ENCODE results near the gene AAGAB.

The AAGAB gene

DNA sequence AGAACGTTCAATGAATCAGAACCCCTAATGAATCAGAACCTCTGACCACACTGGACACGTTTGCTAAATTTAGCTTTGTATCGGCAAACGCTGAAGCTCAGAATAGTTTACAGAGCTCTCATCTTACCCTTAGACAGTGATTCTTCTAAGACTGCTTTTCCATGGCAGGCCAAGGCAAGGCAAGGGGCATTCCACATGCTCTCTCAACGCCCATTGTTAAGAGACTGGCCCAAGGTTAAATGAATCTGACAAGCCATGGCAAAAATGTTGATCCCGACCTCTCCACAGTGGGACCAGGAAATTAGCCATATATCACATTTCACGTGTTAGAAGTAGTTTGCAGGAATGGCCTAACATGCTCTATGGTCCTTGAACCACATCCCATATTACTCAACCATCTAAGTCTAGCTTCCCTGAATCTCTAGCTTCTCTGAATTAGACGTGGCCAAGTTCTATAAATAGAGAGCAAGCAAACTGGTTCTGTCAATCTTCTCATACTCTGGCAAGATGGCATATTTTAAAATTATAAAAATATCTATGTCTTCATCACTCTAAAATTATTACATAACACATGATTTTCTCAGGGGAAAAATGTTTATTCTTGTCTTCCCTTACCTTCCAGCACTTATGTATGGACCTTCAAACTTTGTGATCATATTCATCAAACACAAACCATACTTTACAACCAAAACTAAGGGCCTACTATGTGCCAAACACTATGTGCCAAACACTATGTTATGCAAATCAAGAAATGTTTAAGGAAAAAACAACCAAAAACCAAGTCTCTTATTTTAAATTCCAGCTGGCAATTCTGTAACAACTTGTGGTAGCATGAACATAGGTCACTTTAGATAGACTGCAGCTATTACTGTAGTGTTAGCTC is 54.3 kb downstream of the AAGAB start:
- no peak overlapping the region for H3K27ac ChIP-seq (replicated peaks)
- H3K27me3 ChIP-seq (ENCODE audit: insufficient read depth, poor library complexity, severe bottlenecking): no peaks in the 10 kb centered on the region
- no peak for DNase-seq (ENCODE audit: low read depth in 1 of 2, low spot score in 1 of 2)
- no peak overlapping the region for H3K4me3 ChIP-seq (replicated peaks; ENCODE audit: insufficient read depth, low read length)
- TF ChIP-seq REST (IDR thresholded peaks at IDR 0.05; ENCODE audit: insufficient replicate concordance, low read depth) (no peak), GABPA (IDR thresholded peaks at IDR 0.05; ENCODE audit: low read depth) (no peak), CTCF (IDR thresholded peaks at IDR 0.05; ENCODE audit: insufficient read depth, low read length) (no peak), SPI1 (IDR thresholded peaks at IDR 0.05; ENCODE audit: borderline replicate concordance, low read depth) (no peak), POLR2AphosphoS5 (IDR thresholded peaks at IDR 0.05; ENCODE audit: low read depth) (no peak)

- no peak overlapping the region for H3K27ac ChIP-seq (replicated peaks)
- no peak for DNase-seq (ENCODE audit: low read depth in 1 of 2, low spot score in 1 of 2)
- no peak for TF ChIP-seq POLR2AphosphoS5 (IDR thresholded peaks at IDR 0.05; ENCODE audit: low read depth)
- TF ChIP-seq SPI1 (IDR thresholded peaks at IDR 0.05; ENCODE audit: borderline replicate concordance, low read depth): no peak
- TF ChIP-seq GABPA (IDR thresholded peaks at IDR 0.05; ENCODE audit: low read depth): no peak
- TF ChIP-seq REST (IDR thresholded peaks at IDR 0.05; ENCODE audit: insufficient replicate concordance, low read depth): no peak
- no peak for TF ChIP-seq CTCF (IDR thresholded peaks at IDR 0.05; ENCODE audit: insufficient read depth, low read length)
- no peak overlapping the region for H3K4me3 ChIP-seq (replicated peaks; ENCODE audit: insufficient read depth, low read length)
- H3K27me3 ChIP-seq (ENCODE audit: insufficient read depth, poor library complexity, severe bottlenecking): no peaks in the 10 kb centered on the region
Observed at GRCh38 chr15:67199391-67199790, 55.1 kb downstream of the AAGAB start.

DNA sequence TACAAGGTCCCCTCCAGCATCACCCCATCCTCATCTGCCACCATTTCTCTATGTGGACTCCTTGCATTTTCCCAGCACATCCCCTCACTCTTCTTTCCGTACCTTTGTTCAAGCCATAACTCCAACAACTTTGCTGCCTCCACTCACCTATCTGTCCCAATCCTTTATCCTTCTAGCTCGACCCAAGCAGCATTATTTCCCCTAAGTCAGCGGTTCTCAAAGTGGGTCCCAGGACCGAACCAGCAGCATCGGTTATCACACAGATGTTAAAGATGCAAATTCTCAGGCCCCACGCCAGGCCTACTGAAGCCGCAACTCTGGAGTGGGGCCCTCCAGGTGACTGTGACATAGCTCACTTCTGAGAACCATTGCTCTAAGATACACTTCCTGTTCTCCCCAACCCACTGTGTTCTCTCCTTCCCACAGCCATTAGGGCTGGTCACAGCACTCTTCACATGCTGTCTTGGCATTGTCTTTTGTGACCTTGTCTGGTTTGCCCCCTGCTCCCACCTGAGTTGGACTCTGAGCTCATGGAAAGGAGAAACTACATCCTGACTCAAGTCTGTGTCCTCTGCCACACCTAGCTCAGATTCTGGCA is 56.2 kb downstream of the AAGAB start:
- H3K27me3 ChIP-seq (ENCODE audit: insufficient read depth, poor library complexity, severe bottlenecking): no peaks in the 10 kb centered on the region
- TF ChIP-seq GABPA (IDR thresholded peaks at IDR 0.05; ENCODE audit: low read depth) (no peak), POLR2AphosphoS5 (IDR thresholded peaks at IDR 0.05; ENCODE audit: low read depth) (no peak), REST (IDR thresholded peaks at IDR 0.05; ENCODE audit: insufficient replicate concordance, low read depth) (no peak), SPI1 (IDR thresholded peaks at IDR 0.05; ENCODE audit: borderline replicate concordance, low read depth) (no peak; the same call in 1 of the 2 replicates), CTCF (IDR thresholded peaks at IDR 0.05; ENCODE audit: insufficient read depth, low read length) (no peak)
- no peak for DNase-seq (ENCODE audit: low read depth in 1 of 2, low spot score in 1 of 2)
- no peak overlapping the region for H3K27ac ChIP-seq (replicated peaks)
- no peak overlapping the region for H3K4me3 ChIP-seq (replicated peaks; ENCODE audit: insufficient read depth, low read length)

All from HL-60 (cell line).